Neural cell (in vitro differentiated cells): ENCODE results near the gene HDAC11. TPM values are rescaled to one million over a fixed set of nuclear protein-coding genes. Genes with fewer than 3 reads are reported as not detected.

Experiments used
- H2AFZ ChIP-seq: fragments of 200-600, 300-800 bp; sonication (generic), shearing (Covaris generic); 2 replicates; pipeline ENCODE4 v1.6.0; 2014; ENCODE audit warnings: low read depth, mild to moderate bottlenecking, antibody characterized with exemption, low read length, moderate library complexity
- H3F3A ChIP-seq: fragments of 200-600 bp; shearing (Covaris generic); 2 replicates; pipeline ENCODE4 v1.6.1; 2016; ENCODE audit warnings: mild to moderate bottlenecking, moderate library complexity, mixed read lengths, antibody characterized with exemption, low read length; ENCODE audit not compliant: insufficient read depth, poor library complexity, severe bottlenecking
- H3K27ac ChIP-seq: fragments of 200-600, 300-800 bp; sonication (generic), shearing (Covaris generic); 2 replicates; pipeline ENCODE4 v1.5.1; 2014; ENCODE audit warnings: mild to moderate bottlenecking, low read length, moderate library complexity
- H3K27me3 ChIP-seq: fragments of 300-800, 200-600 bp; sonication (generic), shearing (Covaris generic); 2 replicates; pipeline ENCODE4 v1.6.0; 2014; ENCODE audit warnings: mild to moderate bottlenecking, low read depth, low read length, moderate library complexity; ENCODE audit not compliant: insufficient read depth
- H3K36me3 ChIP-seq: fragments of 300-800, 200-600 bp; sonication (generic), shearing (Covaris generic); 2 replicates; pipeline ENCODE4 v1.5.1; 2014; ENCODE audit warnings: mild to moderate bottlenecking, antibody characterized with exemption, low read length, moderate library complexity; ENCODE audit not compliant: insufficient read depth
- H3K4me2 ChIP-seq: fragments of 300-800, 200-600 bp; sonication (generic), shearing (Covaris generic); 2 replicates; pipeline ENCODE4 v1.6.0; 2014; ENCODE audit warnings: mild to moderate bottlenecking, low read length
- H3K4me3 ChIP-seq: fragments of 300-800, 200-600 bp; sonication (generic), shearing (Covaris generic); 2 replicates; pipeline ENCODE4 v1.5.1; 2014; ENCODE audit warnings: mild to moderate bottlenecking, low read length, moderate library complexity
- H3K79me2 ChIP-seq: fragments of 200-600 bp; shearing (Covaris generic); replicated peaks from 2 replicates; pipeline ENCODE4 v1.6.0; 2014; ENCODE audit warnings: mild to moderate bottlenecking, low read length, moderate library complexity; ENCODE audit not compliant: insufficient read depth
- H3K9ac ChIP-seq: fragments of 300-800, 200-600 bp; sonication (generic), shearing (Covaris generic); 2 replicates; pipeline ENCODE4 v1.6.1; 2016; ENCODE audit warnings: mild to moderate bottlenecking, low read length, mixed read lengths
- H3K9me2 ChIP-seq: fragments of 200-600 bp; shearing (Covaris generic); 2 replicates; pipeline ENCODE4 v1.6.1; 2016; ENCODE audit warnings: mild to moderate bottlenecking, low read length, mixed read lengths; ENCODE audit not compliant: insufficient read depth
- H3K9me3 ChIP-seq: fragments of 200-600, 300-800 bp; sonication (generic), shearing (Covaris generic); 2 replicates; pipeline ENCODE4 v1.6.1; 2016; ENCODE audit warnings: mild to moderate bottlenecking, mixed run types, low read length, moderate library complexity, mixed read lengths
- H4K20me1 ChIP-seq: fragments of 200-600 bp; shearing (Covaris generic); 2 replicates; pipeline ENCODE4 v1.6.1; 2016; ENCODE audit warnings: mild to moderate bottlenecking, mixed run types; ENCODE audit not compliant: insufficient read depth
- CTCF ChIP-seq: fragments of 450-650 bp; IDR thresholded peaks from 2 replicates; pipeline ENCODE4 v1.5.1; 2014; ENCODE audit warnings: antibody characterized with exemption, mild to moderate bottlenecking, moderate library complexity; ENCODE audit not compliant: poor library complexity, severe bottlenecking
- EP300 ChIP-seq: fragments of 450-650 bp; conservative IDR thresholded peaks from 2 replicates; pipeline ENCODE4 v1.6.1; 2014; ENCODE audit warnings: antibody characterized with exemption, mild to moderate bottlenecking, moderate library complexity; ENCODE audit not compliant: poor library complexity, severe bottlenecking
- EZH2 ChIP-seq: fragments of 200-600, 300-800 bp; shearing (Covaris generic), sonication (generic); IDR thresholded peaks from 2 replicates; pipeline ENCODE4 v1.6.1; 2014; ENCODE audit warnings: antibody characterized with exemption, low read length, borderline replicate concordance, mild to moderate bottlenecking; ENCODE audit not compliant: insufficient read depth, poor library complexity, severe bottlenecking
- MXI1 ChIP-seq: fragments of 450-650 bp; conservative IDR thresholded peaks from 2 replicates; pipeline ENCODE4 v1.6.1; 2014; ENCODE audit warnings: antibody characterized with exemption, mild to moderate bottlenecking; ENCODE audit not compliant: poor library complexity, severe bottlenecking
- POLR2AphosphoS5 ChIP-seq: IDR thresholded peaks from 2 replicates; pipeline ENCODE4 v1.6.1; 2012
- RAD21 ChIP-seq: fragments of 450-650 bp; conservative IDR thresholded peaks from 2 replicates; pipeline ENCODE4 v1.6.1; 2014; ENCODE audit warnings: antibody characterized with exemption, mild to moderate bottlenecking, moderate library complexity
- REST ChIP-seq: IDR thresholded peaks from 2 replicates; pipeline ENCODE4 v1.6.1; 2012; ENCODE audit warnings: borderline replicate concordance
- SMC3 ChIP-seq: fragments of 450-650 bp; conservative IDR thresholded peaks from 2 replicates; pipeline ENCODE4 v1.6.1; 2014; ENCODE audit warnings: antibody characterized with exemption, mild to moderate bottlenecking, moderate library complexity; ENCODE audit not compliant: poor library complexity
- TAF1 ChIP-seq: IDR thresholded peaks from 2 replicates; pipeline ENCODE4 v1.6.1; 2012; ENCODE audit warnings: low read depth
- polyA plus RNA-seq: library from polyadenylated mRNA; depleted of rRNA; stranded (reverse); fragments of >200 nt; gene quantifications from 2 replicates; pipeline ENCODE4 v1.2.3, GENCODE V29; 2014

Gene HDAC11
- polyA plus RNA-seq, 1 donor from 2014 or later: 14.8 TPM

GRCh38 chr3:13550791-13551360, 70.8 kb downstream of the HDAC11 start:
- no peak overlapping the region for H3K27ac ChIP-seq
- no peak for TF ChIP-seq RAD21
- TF ChIP-seq EZH2: no peak
- TF ChIP-seq EP300: no peak
- TF ChIP-seq REST: no peak
- TF ChIP-seq CTCF: no peak
- no peak for TF ChIP-seq MXI1
- TF ChIP-seq TAF1: no peak
- no peak for TF ChIP-seq SMC3
- TF ChIP-seq POLR2AphosphoS5: no peak
- no peak overlapping the region for H3K9ac ChIP-seq
- H2AFZ ChIP-seq: no peak overlapping the region
- H4K20me1 ChIP-seq: no peaks in the 10 kb centered on the region
- no peaks in the 10 kb centered on the region for H3K9me2 ChIP-seq
- H3K36me3 ChIP-seq: no peaks in the 10 kb centered on the region
- H3K4me2 ChIP-seq: no peak overlapping the region
- H3F3A ChIP-seq: no peaks in the 10 kb centered on the region
- H3K79me2 ChIP-seq: no peaks in the 10 kb centered on the region
- peaks cover 18% of the 10 kb centered on the region for H3K27me3 ChIP-seq
- H3K4me3 ChIP-seq: no peak overlapping the region
- H3K9me3 ChIP-seq: no peaks in the 10 kb centered on the region

GRCh38 chr3:13552857-13553652, 72.9 kb downstream of the HDAC11 start:
- Histone ChIP-seq H3K27me3 (peaks cover 18% of the 10 kb centered on the region), H3K79me2 (no peaks in the 10 kb centered on the region), H3K27ac (no peak overlapping the region), H3K4me2 (no peak overlapping the region), H2AFZ (no peak overlapping the region), H4K20me1 (no peaks in the 10 kb centered on the region), H3K36me3 (no peaks in the 10 kb centered on the region), H3K9me2 (no peaks in the 10 kb centered on the region), H3F3A (no peaks in the 10 kb centered on the region), H3K9me3 (no peaks in the 10 kb centered on the region), H3K4me3 (no peak overlapping the region), H3K9ac (no peak overlapping the region)
- TF ChIP-seq EZH2 (no peak), MXI1 (no peak), EP300 (no peak), REST (no peak), TAF1 (no peak), RAD21 (no peak), SMC3 (no peak)
